ENCODE results near the gene KDM2A.
A peak's percentile ranks its signal among the peaks of the same experiment; 100 is the strongest.

Gene KDM2A

GRCh38 chr11:67272327-67273259 lies 153.5 kb downstream of the KDM2A start:
- Histone ChIP-seq H3K27me3 (ENCODE audit: insufficient read depth, poor library complexity, severe bottlenecking) (no peaks in the 10 kb centered on the region), H3K4me3 (replicated peaks; ENCODE audit: insufficient read depth, low read length) (0 out of 2 replicates have a peak overlapping the region, but pooled peaks have one; percentile 4)
- TF ChIP-seq, protein P1, sequence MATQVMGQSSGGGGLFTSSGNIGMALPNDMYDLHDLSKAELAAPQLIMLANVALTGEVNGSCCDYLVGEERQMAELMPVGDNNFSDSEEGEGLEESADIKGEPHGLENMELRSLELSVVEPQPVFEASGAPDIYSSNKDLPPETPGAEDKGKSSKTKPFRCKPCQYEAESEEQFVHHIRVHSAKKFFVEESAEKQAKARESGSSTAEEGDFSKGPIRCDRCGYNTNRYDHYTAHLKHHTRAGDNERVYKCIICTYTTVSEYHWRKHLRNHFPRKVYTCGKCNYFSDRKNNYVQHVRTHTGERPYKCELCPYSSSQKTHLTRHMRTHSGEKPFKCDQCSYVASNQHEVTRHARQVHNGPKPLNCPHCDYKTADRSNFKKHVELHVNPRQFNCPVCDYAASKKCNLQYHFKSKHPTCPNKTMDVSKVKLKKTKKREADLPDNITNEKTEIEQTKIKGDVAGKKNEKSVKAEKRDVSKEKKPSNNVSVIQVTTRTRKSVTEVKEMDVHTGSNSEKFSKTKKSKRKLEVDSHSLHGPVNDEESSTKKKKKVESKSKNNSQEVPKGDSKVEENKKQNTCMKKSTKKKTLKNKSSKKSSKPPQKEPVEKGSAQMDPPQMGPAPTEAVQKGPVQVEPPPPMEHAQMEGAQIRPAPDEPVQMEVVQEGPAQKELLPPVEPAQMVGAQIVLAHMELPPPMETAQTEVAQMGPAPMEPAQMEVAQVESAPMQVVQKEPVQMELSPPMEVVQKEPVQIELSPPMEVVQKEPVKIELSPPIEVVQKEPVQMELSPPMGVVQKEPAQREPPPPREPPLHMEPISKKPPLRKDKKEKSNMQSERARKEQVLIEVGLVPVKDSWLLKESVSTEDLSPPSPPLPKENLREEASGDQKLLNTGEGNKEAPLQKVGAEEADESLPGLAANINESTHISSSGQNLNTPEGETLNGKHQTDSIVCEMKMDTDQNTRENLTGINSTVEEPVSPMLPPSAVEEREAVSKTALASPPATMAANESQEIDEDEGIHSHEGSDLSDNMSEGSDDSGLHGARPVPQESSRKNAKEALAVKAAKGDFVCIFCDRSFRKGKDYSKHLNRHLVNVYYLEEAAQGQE (IDR thresholded peaks at IDR 0.05; ENCODE audit: insufficient replicate concordance, low read depth), result no peak
- TF ChIP-seq POLR2AphosphoS5 (IDR thresholded peaks at IDR 0.05; ENCODE audit: low read depth), result peak; percentile 36; the same call in 1 of the 2 replicates
- TF ChIP-seq GABPA (IDR thresholded peaks at IDR 0.05; ENCODE audit: low read depth), result no peak
- no peak for TF ChIP-seq CTCF (IDR thresholded peaks at IDR 0.05; ENCODE audit: insufficient read depth, low read length)

GRCh38 chr11:67273260-67273990 lies 154.4 kb downstream of the KDM2A start:
- no peak; the same call in 1 of the 2 replicates for TF ChIP-seq POLR2AphosphoS5 (IDR thresholded peaks at IDR 0.05; ENCODE audit: low read depth)
- TF ChIP-seq CTCF (IDR thresholded peaks at IDR 0.05; ENCODE audit: insufficient read depth, low read length), result no peak
- TF ChIP-seq, protein P1 (IDR thresholded peaks at IDR 0.05; ENCODE audit: insufficient replicate concordance, low read depth), result no peak
- no peak for TF ChIP-seq SPI1 (IDR thresholded peaks at IDR 0.05; ENCODE audit: borderline replicate concordance, low read depth)
- TF ChIP-seq GABPA (IDR thresholded peaks at IDR 0.05; ENCODE audit: low read depth), result no peak
- peak overlapping the region; percentile 100 for H3K27ac ChIP-seq (replicated peaks)
- DNase-seq (ENCODE audit: low read depth in 1 of 2, low spot score in 1 of 2), result peak in 1 of 2 experiments; percentile 51
- no peaks in the 10 kb centered on the region for H3K27me3 ChIP-seq (ENCODE audit: insufficient read depth, poor library complexity, severe bottlenecking)
- no peak overlapping the region for H3K4me3 ChIP-seq (replicated peaks; ENCODE audit: insufficient read depth, low read length)

More at GRCh38 chr11:67272327-67273259, 153.5 kb downstream of the KDM2A start:
- peak overlapping the region; percentile 100 for H3K27ac ChIP-seq (replicated peaks)
- DNase-seq (ENCODE audit: low read depth in 1 of 2, low spot score in 1 of 2), result peak; percentile 45 to 74

GRCh38 chr11:67274768-67275605 lies 155.9 kb downstream of the KDM2A start:
- no peak for DNase-seq (ENCODE audit: low read depth in 1 of 2, low spot score in 1 of 2)
- no peak overlapping the region for H3K4me3 ChIP-seq (replicated peaks; ENCODE audit: insufficient read depth, low read length)
- H3K27ac ChIP-seq (replicated peaks), result peak overlapping the region; percentile 100
- H3K27me3 ChIP-seq (ENCODE audit: insufficient read depth, poor library complexity, severe bottlenecking), result no peaks in the 10 kb centered on the region
- TF ChIP-seq POLR2AphosphoS5 (IDR thresholded peaks at IDR 0.05; ENCODE audit: low read depth), result peak; percentile 24; the same call in 1 of the 2 replicates
- TF ChIP-seq SPI1 (IDR thresholded peaks at IDR 0.05; ENCODE audit: borderline replicate concordance, low read depth), result no peak
- no peak for TF ChIP-seq CTCF (IDR thresholded peaks at IDR 0.05; ENCODE audit: insufficient read depth, low read length)
- no peak for TF ChIP-seq GABPA (IDR thresholded peaks at IDR 0.05; ENCODE audit: low read depth)

Measured in HL-60 (cell line).